ENCODE data around the gene CDKAL1.

The CDKAL1 gene

GRCh38 chr6:21005816-21006570 lies 471.7 kb downstream of the CDKAL1 start:
- Histone ChIP-seq H3K9me3 (ENCODE audit: control insufficient read depth, low read length) (no peaks in the 10 kb centered on the region), H3K36me3 (ENCODE audit: control insufficient read depth, insufficient read depth, low read length, severe bottlenecking) (no peaks in the 10 kb centered on the region), H3K27me3 (replicated peaks; ENCODE audit: control insufficient read depth, insufficient read depth, low read length) (no peaks in the 10 kb centered on the region), H3K4me1 (ENCODE audit: control insufficient read depth, insufficient read depth, low read length) (peaks cover 29% of the 10 kb centered on the region), H3K9ac (ENCODE audit: low read length) (no peak overlapping the region), H3K4me3 (ENCODE audit: low read length) (peak overlapping the region; percentile 10)
- DNase-seq (ENCODE audit: low read depth): peak; percentile 70

- Histone ChIP-seq H3K9ac (ENCODE audit: low read length) (no peak overlapping the region), H3K36me3 (ENCODE audit: control insufficient read depth, insufficient read depth, low read length, severe bottlenecking) (no peaks in the 10 kb centered on the region), H3K9me3 (ENCODE audit: control insufficient read depth, low read length) (peaks cover 13% of the 10 kb centered on the region), H3K27me3 (replicated peaks; ENCODE audit: control insufficient read depth, insufficient read depth, low read length) (no peaks in the 10 kb centered on the region), H3K4me1 (ENCODE audit: control insufficient read depth, insufficient read depth, low read length) (no peaks in the 10 kb centered on the region), H3K4me3 (ENCODE audit: low read length) (no peak overlapping the region)
- peak; percentile 34 for DNase-seq (ENCODE audit: low read depth)
These were observed 485.4 kb downstream of the CDKAL1 start for GRCh38 chr6:21019614-21020013.

DNA sequence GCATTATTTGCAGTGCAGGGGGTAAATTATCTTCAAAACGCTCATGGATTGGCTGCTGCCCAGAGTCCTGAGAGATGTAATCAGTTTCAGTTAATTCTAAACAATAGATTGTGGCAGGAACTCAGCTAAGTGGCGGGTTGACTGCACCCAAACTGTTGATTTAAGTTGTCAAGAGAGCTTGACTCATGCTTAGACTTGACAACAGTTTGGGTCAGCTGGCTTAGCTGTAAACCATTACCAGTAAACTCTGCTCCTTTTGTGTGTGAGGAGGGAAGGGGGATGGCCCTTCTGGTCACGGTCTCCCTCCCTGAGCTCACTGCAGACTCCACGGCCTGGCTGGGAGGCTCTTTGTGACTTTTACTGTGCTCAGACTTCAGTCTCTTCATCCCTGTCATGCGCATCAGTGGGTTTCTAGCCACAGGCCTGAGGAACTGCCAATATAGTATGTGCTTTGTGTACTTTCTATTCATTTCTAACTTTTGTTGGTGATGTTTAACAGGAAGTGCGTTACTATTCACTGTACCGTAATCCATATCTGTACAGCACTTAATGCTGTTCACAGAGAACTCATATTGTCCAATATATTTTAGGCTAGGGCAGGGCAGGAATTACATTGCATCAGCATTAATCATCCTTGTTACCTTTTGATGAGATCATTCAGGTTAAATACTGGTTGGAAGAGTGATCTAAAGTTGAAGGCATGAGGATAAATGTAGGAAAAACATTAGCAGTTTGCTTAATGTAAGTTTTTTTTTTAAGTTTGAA lies 488.3 kb downstream of the CDKAL1 start:
- no peak overlapping the region for H3K4me3 ChIP-seq (ENCODE audit: low read length)
- no peak overlapping the region for H3K9ac ChIP-seq (ENCODE audit: low read length)
- H3K9me3 ChIP-seq (ENCODE audit: control insufficient read depth, low read length): peaks cover 13% of the 10 kb centered on the region
- H3K27me3 ChIP-seq (replicated peaks; ENCODE audit: control insufficient read depth, insufficient read depth, low read length): no peaks in the 10 kb centered on the region
- peaks cover 8% of the 10 kb centered on the region for H3K4me1 ChIP-seq (ENCODE audit: control insufficient read depth, insufficient read depth, low read length)
- no peak for DNase-seq (ENCODE audit: low read depth)
- no peaks in the 10 kb centered on the region for H3K36me3 ChIP-seq (ENCODE audit: control insufficient read depth, insufficient read depth, low read length, severe bottlenecking)

- peaks cover 8% of the 10 kb centered on the region for H3K4me1 ChIP-seq (ENCODE audit: control insufficient read depth, insufficient read depth, low read length)
- H3K4me3 ChIP-seq (ENCODE audit: low read length): no peak overlapping the region
These were observed 489.0 kb downstream of the CDKAL1 start for GRCh38 chr6:21023210-21023609.

DNA sequence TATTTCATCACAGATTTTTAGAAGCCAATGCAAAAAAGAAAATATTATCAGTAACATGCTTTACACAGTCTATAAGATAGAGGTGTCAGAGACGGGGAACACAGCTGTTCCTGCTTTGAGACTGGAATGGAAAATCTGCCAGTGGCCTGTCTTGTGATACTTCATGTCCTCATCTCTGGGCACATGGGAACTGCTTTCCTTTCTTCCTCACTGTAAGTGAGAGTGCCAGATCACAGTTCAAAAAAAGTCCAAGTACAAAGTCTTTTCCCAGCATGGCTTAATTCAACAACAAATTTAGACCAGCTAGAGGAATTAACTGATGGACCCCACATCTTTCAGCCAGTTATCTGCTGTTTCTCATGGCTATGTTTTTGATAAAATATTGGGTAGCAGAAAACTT lies 490.4 kb downstream of the CDKAL1 start:
- no peak overlapping the region for H3K9ac ChIP-seq (ENCODE audit: low read length)
- no peak for DNase-seq (ENCODE audit: low read depth)

More at GRCh38 chr6:21023210-21023609, 489.0 kb downstream of the CDKAL1 start:
- Histone ChIP-seq H3K27me3 (replicated peaks; ENCODE audit: control insufficient read depth, insufficient read depth, low read length) (no peaks in the 10 kb centered on the region), H3K9ac (ENCODE audit: low read length) (no peak overlapping the region), H3K36me3 (ENCODE audit: control insufficient read depth, insufficient read depth, low read length, severe bottlenecking) (no peaks in the 10 kb centered on the region), H3K9me3 (ENCODE audit: control insufficient read depth, low read length) (peaks cover 13% of the 10 kb centered on the region)
- no peak for DNase-seq (ENCODE audit: low read depth)

GRCh38 chr6:21026576-21027273 lies 492.5 kb downstream of the CDKAL1 start:
- Histone ChIP-seq H3K4me3 (ENCODE audit: low read length) (no peak overlapping the region), H3K36me3 (ENCODE audit: control insufficient read depth, insufficient read depth, low read length, severe bottlenecking) (no peaks in the 10 kb centered on the region), H3K4me1 (ENCODE audit: control insufficient read depth, insufficient read depth, low read length) (peaks cover 8% of the 10 kb centered on the region), H3K9me3 (ENCODE audit: control insufficient read depth, low read length) (peaks cover 13% of the 10 kb centered on the region), H3K9ac (ENCODE audit: low read length) (no peak overlapping the region), H3K27me3 (replicated peaks; ENCODE audit: control insufficient read depth, insufficient read depth, low read length) (no peaks in the 10 kb centered on the region)
- DNase-seq (ENCODE audit: low read depth): peak; percentile 63

More for the DNA sequence above, 490.4 kb downstream of the CDKAL1 start:
- H3K4me1 ChIP-seq (ENCODE audit: control insufficient read depth, insufficient read depth, low read length): peaks cover 8% of the 10 kb centered on the region
- H3K36me3 ChIP-seq (ENCODE audit: control insufficient read depth, insufficient read depth, low read length, severe bottlenecking): no peaks in the 10 kb centered on the region
- H3K27me3 ChIP-seq (replicated peaks; ENCODE audit: control insufficient read depth, insufficient read depth, low read length): no peaks in the 10 kb centered on the region
- peaks cover 13% of the 10 kb centered on the region for H3K9me3 ChIP-seq (ENCODE audit: control insufficient read depth, low read length)
- H3K4me3 ChIP-seq (ENCODE audit: low read length): no peak overlapping the region

DNA sequence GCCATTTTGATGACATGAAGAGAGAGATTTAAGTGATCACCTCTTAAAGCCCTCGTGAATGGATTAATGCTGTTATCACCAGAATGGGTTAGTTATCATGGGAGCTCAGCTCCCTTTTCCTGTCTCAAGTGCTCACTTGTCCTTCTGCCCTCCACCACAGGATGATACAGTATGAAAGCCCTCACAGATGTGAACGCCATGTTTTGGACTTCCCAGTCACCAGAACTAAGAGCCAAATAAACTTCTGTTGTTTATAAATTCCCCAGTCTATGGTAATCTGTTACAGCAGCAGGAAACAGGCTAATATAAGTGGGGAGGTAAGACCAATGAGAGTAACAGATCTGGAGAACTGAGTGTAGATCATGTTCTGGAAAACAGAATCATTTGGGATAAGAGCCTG lies 493.2 kb downstream of the CDKAL1 start:
- Histone ChIP-seq H3K27me3 (replicated peaks; ENCODE audit: control insufficient read depth, insufficient read depth, low read length) (no peaks in the 10 kb centered on the region), H3K9ac (ENCODE audit: low read length) (no peak overlapping the region), H3K4me3 (ENCODE audit: low read length) (no peak overlapping the region)

DNA sequence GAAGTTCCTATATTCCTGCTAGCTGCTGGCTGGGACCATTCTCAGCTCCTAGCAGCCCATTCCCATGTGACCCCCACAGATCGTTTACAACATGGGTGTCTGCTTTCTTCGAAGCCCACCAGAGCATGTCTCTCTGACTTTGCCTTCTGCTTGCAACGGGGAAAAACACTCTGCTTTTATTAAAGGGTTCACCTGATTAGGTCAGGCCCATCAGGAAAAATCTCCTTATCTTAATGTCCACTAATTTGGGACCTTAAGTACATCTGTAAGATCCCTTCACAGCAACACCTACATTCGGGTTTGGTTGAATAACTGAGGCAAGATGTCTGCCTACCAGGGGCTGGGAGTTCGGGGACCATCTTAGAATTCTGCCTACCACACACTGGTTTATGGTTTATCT lies 496.9 kb downstream of the CDKAL1 start:
- Histone ChIP-seq H3K4me3 (ENCODE audit: low read length) (no peak overlapping the region), H3K27me3 (replicated peaks; ENCODE audit: control insufficient read depth, insufficient read depth, low read length) (no peaks in the 10 kb centered on the region), H3K9me3 (ENCODE audit: control insufficient read depth, low read length) (no peaks in the 10 kb centered on the region), H3K36me3 (ENCODE audit: control insufficient read depth, insufficient read depth, low read length, severe bottlenecking) (no peaks in the 10 kb centered on the region), H3K4me1 (ENCODE audit: control insufficient read depth, insufficient read depth, low read length) (peaks cover 19% of the 10 kb centered on the region), H3K9ac (ENCODE audit: low read length) (no peak overlapping the region)
- no peak for DNase-seq (ENCODE audit: low read depth)

More for the DNA sequence above, 493.2 kb downstream of the CDKAL1 start:
- Histone ChIP-seq H3K36me3 (ENCODE audit: control insufficient read depth, insufficient read depth, low read length, severe bottlenecking) (no peaks in the 10 kb centered on the region), H3K4me1 (ENCODE audit: control insufficient read depth, insufficient read depth, low read length) (peaks cover 8% of the 10 kb centered on the region), H3K9me3 (ENCODE audit: control insufficient read depth, low read length) (peaks cover 8% of the 10 kb centered on the region)
- DNase-seq (ENCODE audit: low read depth): no peak

DNA sequence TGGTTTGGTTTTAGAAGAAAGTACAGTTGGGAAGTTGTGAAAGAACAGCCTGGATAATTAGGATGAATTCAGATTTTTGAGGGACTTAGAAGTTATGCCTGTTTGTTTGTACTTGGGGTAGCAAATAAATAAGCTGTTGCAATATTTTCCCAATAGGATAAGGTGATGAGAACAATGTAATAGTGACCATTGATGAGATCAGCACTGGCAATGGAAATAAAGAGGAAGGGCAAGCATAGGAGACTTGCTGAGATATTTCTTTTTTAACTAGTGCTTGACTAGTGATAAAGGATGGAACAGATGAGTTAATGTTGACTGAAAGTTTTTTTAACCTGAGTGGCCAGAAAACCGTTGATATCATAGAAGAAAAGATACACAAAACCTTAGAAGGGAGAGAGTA lies 498.8 kb downstream of the CDKAL1 start:
- Histone ChIP-seq H3K9ac (ENCODE audit: low read length) (no peak overlapping the region), H3K4me1 (ENCODE audit: control insufficient read depth, insufficient read depth, low read length) (peaks cover 15% of the 10 kb centered on the region), H3K9me3 (ENCODE audit: control insufficient read depth, low read length) (no peaks in the 10 kb centered on the region), H3K36me3 (ENCODE audit: control insufficient read depth, insufficient read depth, low read length, severe bottlenecking) (no peaks in the 10 kb centered on the region), H3K27me3 (replicated peaks; ENCODE audit: control insufficient read depth, insufficient read depth, low read length) (no peaks in the 10 kb centered on the region), H3K4me3 (ENCODE audit: low read length) (peak overlapping the region; percentile 73)
- peak; percentile 11 for DNase-seq (ENCODE audit: low read depth)

DNA sequence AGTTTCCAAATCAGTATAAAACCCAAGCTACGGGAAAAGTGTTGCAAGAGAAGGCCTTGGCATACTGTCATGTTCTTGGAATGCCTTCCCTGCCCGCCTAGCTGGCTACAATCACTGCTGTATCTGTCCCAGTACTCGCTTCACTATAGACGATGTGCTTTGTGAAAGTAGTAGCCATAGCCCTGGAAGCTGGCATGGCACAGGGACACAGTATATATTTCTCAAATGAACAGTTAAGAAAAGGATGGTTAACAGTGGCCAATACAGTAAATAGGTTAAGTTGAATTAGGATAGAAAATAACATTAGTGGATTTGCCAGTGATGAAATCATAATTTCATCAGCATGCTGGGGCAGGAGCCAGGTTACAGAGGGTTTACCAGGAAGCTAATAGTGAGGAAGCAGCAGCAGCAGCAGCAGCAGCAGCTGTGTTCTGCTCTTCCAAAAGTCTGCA lies 499.3 kb downstream of the CDKAL1 start:
- Histone ChIP-seq H3K9ac (ENCODE audit: low read length) (peak overlapping the region; percentile 44), H3K4me1 (ENCODE audit: control insufficient read depth, insufficient read depth, low read length) (peaks cover 15% of the 10 kb centered on the region), H3K36me3 (ENCODE audit: control insufficient read depth, insufficient read depth, low read length, severe bottlenecking) (no peaks in the 10 kb centered on the region), H3K9me3 (ENCODE audit: control insufficient read depth, low read length) (no peaks in the 10 kb centered on the region), H3K27me3 (replicated peaks; ENCODE audit: control insufficient read depth, insufficient read depth, low read length) (no peaks in the 10 kb centered on the region), H3K4me3 (ENCODE audit: low read length) (peak overlapping the region; percentile 73)
- DNase-seq (ENCODE audit: low read depth): peak; percentile 92

- DNase-seq (ENCODE audit: low read depth): no peak
- H3K9me3 ChIP-seq (ENCODE audit: control insufficient read depth, low read length): no peaks in the 10 kb centered on the region
- peaks cover 15% of the 10 kb centered on the region for H3K4me1 ChIP-seq (ENCODE audit: control insufficient read depth, insufficient read depth, low read length)
- H3K9ac ChIP-seq (ENCODE audit: low read length): peak overlapping the region; percentile 44
- H3K27me3 ChIP-seq (replicated peaks; ENCODE audit: control insufficient read depth, insufficient read depth, low read length): no peaks in the 10 kb centered on the region
- peak overlapping the region; percentile 73 for H3K4me3 ChIP-seq (ENCODE audit: low read length)
- no peaks in the 10 kb centered on the region for H3K36me3 ChIP-seq (ENCODE audit: control insufficient read depth, insufficient read depth, low read length, severe bottlenecking)
These were observed 500.1 kb downstream of the CDKAL1 start for GRCh38 chr6:21034345-21034744.

Measured in adipocyte (in vitro differentiated cells).